ENCODE results near the gene SPSB4. TPM values are rescaled to one million over a fixed set of nuclear protein-coding genes. Genes with fewer than 3 reads are reported as not detected.

Gene SPSB4
- total and polyA plus RNA-seq, 2 of the 13 experiments (the other 11 are each of a cell fraction or from before 2014, with no cell fraction given) = not detected

GRCh38 chr3:141129049-141129448 is 77.9 kb downstream of the SPSB4 start (continued):
- TF ChIP-seq ZNF232 (CRISPR knock-in tag; IDR thresholded peaks at IDR 0.05; ENCODE audit: borderline replicate concordance) (no peak), SP1 (IDR thresholded peaks at IDR 0.05) (no peak), SP1 (CRISPR knock-in tag; IDR thresholded peaks at IDR 0.05) (no peak), KDM3A (CRISPR knock-in tag; IDR thresholded peaks at IDR 0.05; ENCODE audit: low read depth) (no peak), AFF4 (CRISPR knock-in tag; IDR thresholded peaks at IDR 0.05) (no peak), SP4 (CRISPR knock-in tag; IDR thresholded peaks at IDR 0.05) (no peak), KDM6A (CRISPR knock-in tag; IDR thresholded peaks at IDR 0.05; ENCODE audit: low read depth) (no peak), LCORL (IDR thresholded peaks at IDR 0.05) (no peak), LCORL (CRISPR knock-in tag; IDR thresholded peaks at IDR 0.05) (no peak), JDP2 (CRISPR knock-in tag; IDR thresholded peaks at IDR 0.05; ENCODE audit: borderline replicate concordance) (no peak)

GRCh38 chr3:141129541-141130011 is 78.4 kb downstream of the SPSB4 start:
- H3K27ac ChIP-seq (ENCODE audit: extremely low read length, insufficient read depth, low read length) = no peak overlapping the region
- H3K9ac ChIP-seq (ENCODE audit: insufficient read depth, low read depth, low read length) = no peak overlapping the region
- intact Hi-C loops (cut with micrococcal nuclease; ENCODE audit: unreplicated experiment) (no loop called here), in situ Hi-C loops (cut with HindIII; ENCODE audit: extremely low pct_ligation_motif_present, low pct_unique_long_range_greater_than_20kb) (no loop called here)
- H4K20me1 ChIP-seq (ENCODE audit: insufficient read depth, low read length) = no peaks in the 10 kb centered on the region
- no peaks in the 10 kb centered on the region for H3K9me3 ChIP-seq (ENCODE audit: low read length)
- BruUV-seq (replicated peaks) = no TSS peak
- TF ChIP-seq PHF21A (CRISPR knock-in tag; IDR thresholded peaks at IDR 0.05) = no peak
- no peak for TF ChIP-seq TFAP4 (IDR thresholded peaks at IDR 0.05; ENCODE audit: borderline replicate concordance, low read depth)
- TF ChIP-seq RELA (CRISPR knock-in tag; IDR thresholded peaks at IDR 0.05) = no peak
- TF ChIP-seq MATR3 (CRISPR knock-in tag; IDR thresholded peaks at IDR 0.05) = no peak
- H3K4me1 ChIP-seq (ENCODE audit: insufficient read depth, low read length) = no peaks in the 10 kb centered on the region
- H3K79me2 ChIP-seq (ENCODE audit: insufficient read depth, low read length) = no peaks in the 10 kb centered on the region
- POLR2A ChIA-PET = no interaction called here
- 9% methylated on average over 8 of the region's 8 CpGs for WGBS (ENCODE audit: low lambda C conversion rate)
- FAIRE-seq = no peak
- DNase-seq (ENCODE audit: low spot score) = no peak
- ATAC-seq = no peak
- CTCF ChIA-PET (ENCODE audit: low intra/inter-chr PET ratio, low total read pairs) = no interaction called here
- H3K27me3 ChIP-seq (ENCODE audit: control insufficient read depth in 1 of 2, insufficient read depth in 2 of 2, low read length in 2 of 2) = peaks cover 3 to 17% of the 10 kb centered on the region in 2 experiments; a peak in 1 of 5 replicates
- no peak overlapping the region for H3K4me3 ChIP-seq (replicated peaks in 1 of 3; ENCODE audit: insufficient read depth in 1 of 3, low read depth in 2 of 3, low read length in 3 of 3)
- H2AFZ ChIP-seq (ENCODE audit: low read length) = no peak overlapping the region
- H3K4me2 ChIP-seq (ENCODE audit: low read depth, low read length) = no peak overlapping the region
- no peaks in the 10 kb centered on the region for H3K36me3 ChIP-seq (replicated peaks in 1 of 2; ENCODE audit: control insufficient read depth in 1 of 2, insufficient read depth in 2 of 2, low read length in 2 of 2)
